HG03196 (cell line): ENCODE data around the gene ACAP2.
A peak's percentile ranks its signal among the peaks of the same experiment; 100 is the strongest.
"Not testable (repeated sequence)": the region's sequence is repeated elsewhere in the genome, so short reads cannot be mapped to it uniquely, and the experiment has no call there.

Experiments used
- ATAC-seq: cut with Tn5 transposase; IDR thresholded peaks from one replicate; pipeline ENCODE4 v1.9.1; 2021; ENCODE audit not compliant: unreplicated experiment

ACAP2 gene

GRCh38 chr3:195442573-195443390, at the start of gene ACAP2:
Gene ACAP2, minus strand, starts transcription at chr3:195443020. Its CDS starts 173 bp downstream, at chr3:195442847.
- ATAC-seq = peak; percentile 94

- ATAC-seq = no peak
Measured at GRCh38 chr3:195475614-195476013, 32.8 kb upstream of the ACAP2 start.

GRCh38 chr3:195475116-195475515, 32.3 kb upstream of the ACAP2 start:
- not testable (repeated sequence) for ATAC-seq

GRCh38 chr3:195468841-195469240, 26.0 kb upstream of the ACAP2 start:
- no peak for ATAC-seq

GRCh38 chr3:195468391-195468776, 25.6 kb upstream of the ACAP2 start:
- no peak for ATAC-seq

- ATAC-seq = no peak
Measured at GRCh38 chr3:195467641-195468390, 25.0 kb upstream of the ACAP2 start.

GRCh38 chr3:195466251-195466650, 23.4 kb upstream of the ACAP2 start:
- ATAC-seq = no peak

GRCh38 chr3:195462922-195463321, 20.1 kb upstream of the ACAP2 start:
- ATAC-seq = not testable (repeated sequence)

GRCh38 chr3:195462308-195462610, 19.4 kb upstream of the ACAP2 start:
- ATAC-seq = no peak

- no peak for ATAC-seq
Measured at GRCh38 chr3:195461594-195462307, 18.9 kb upstream of the ACAP2 start.

GRCh38 chr3:195460091-195460713, 17.4 kb upstream of the ACAP2 start:
- no peak for ATAC-seq

GRCh38 chr3:195458316-195458717, 15.5 kb upstream of the ACAP2 start:
- peak; percentile 69 for ATAC-seq

- ATAC-seq = no peak
Measured at GRCh38 chr3:195455789-195456188, 13.0 kb upstream of the ACAP2 start.

- ATAC-seq = no peak
Measured at GRCh38 chr3:195453236-195453635, 10.4 kb upstream of the ACAP2 start.

GRCh38 chr3:195451373-195452015, 8.7 kb upstream of the ACAP2 start:
- no peak for ATAC-seq

GRCh38 chr3:195450731-195451229, 8.0 kb upstream of the ACAP2 start:
- ATAC-seq = no peak

GRCh38 chr3:195448205-195448875, 5.5 kb upstream of the ACAP2 start:
- ATAC-seq = no peak

GRCh38 chr3:195447201-195447600, 4.4 kb upstream of the ACAP2 start:
- no peak for ATAC-seq

GRCh38 chr3:195446359-195446758, 3.5 kb upstream of the ACAP2 start:
- no peak for ATAC-seq

- no peak for ATAC-seq
Measured at GRCh38 chr3:195445885-195446284, 3.1 kb upstream of the ACAP2 start.
